Endothelial cell of umbilical vein (primary cell): ENCODE results near the gene GADD45G. TPM values are rescaled to one million over a fixed set of nuclear protein-coding genes. Genes with fewer than 3 reads are reported as not detected.
A peak's percentile ranks its signal among the peaks of the same experiment; 100 is the strongest.

Experiments used
- BruUV-seq: library from RNA; stranded (reverse); fragments of 400-500 nt; replicated peaks from 2 replicates; lab custom pipeline; 2021; lab: Mats Ljungman, UMichigan
- CTCF ChIA-PET: fragments of 300-600, 350-600 bp; sonication (Branson Sonifier 250); formaldehyde crosslinking; loops from one replicate; lab custom pipeline; 2021; ENCODE audit warnings: antibody characterized with exemption, inconsistent platforms; lab: Charles Lee
- POLR2A ChIA-PET: fragments of 300-600, 350-600 bp; sonication (Branson Sonifier 250); formaldehyde crosslinking; loops from one replicate; lab custom pipeline; 2021; ENCODE audit warnings: antibody characterized with exemption, inconsistent platforms; lab: Charles Lee
- DNase-seq: peaks from one replicate; pipeline ENCODE4 v3.0.0-alpha.2; 2011; ENCODE audit warnings: low read depth, low spot score
- FAIRE-seq: peaks from 2 replicates; lab custom pipeline; 2011; peaks lifted over from hg19 to GRCh38; lab: Jason Lieb, UNC
- H2AFZ ChIP-seq: 2 replicates; pipeline ENCODE4 v1.6.0; 2012; ENCODE audit warnings: low read depth, low read length, control low read depth, inconsistent platforms
- H3K27ac ChIP-seq: 2 replicates; pipeline ENCODE4 v1.5.1; 2011; ENCODE audit warnings: low read depth, mild to moderate bottlenecking, control low read depth, low read length, moderate library complexity; ENCODE audit not compliant: insufficient read depth
- H3K27me3 ChIP-seq, 2 experiments: 2 replicates each; pipeline versions ENCODE4 v1.6.0 to v1.6.1; 2011; ENCODE audit warnings: low read length in 2 of 2, mixed read lengths in 1 of 2; ENCODE audit not compliant: control insufficient read depth in 2 of 2, insufficient read depth in 2 of 2
- H3K36me3 ChIP-seq, 2 experiments: 2 replicates in 1 of 2; 3 replicates in 1 of 2; pipeline ENCODE4 v1.5.1; 2011; ENCODE audit warnings: low read length in 2 of 2, mild to moderate bottlenecking in 1 of 2, moderate library complexity in 1 of 2; ENCODE audit not compliant: control insufficient read depth in 2 of 2, insufficient read depth in 2 of 2; ENCODE audit errors: extremely low read depth in 1 of 2
- H3K4me1 ChIP-seq: 3 replicates; pipeline ENCODE4 v1.5.1; 2011; ENCODE audit warnings: mild to moderate bottlenecking, low read length; ENCODE audit not compliant: control insufficient read depth, insufficient read depth; ENCODE audit errors: extremely low read depth
- H3K4me2 ChIP-seq: 2 replicates; pipeline ENCODE4 v1.6.1; 2011; ENCODE audit warnings: low read length, control low read depth, mixed read lengths; ENCODE audit not compliant: insufficient read depth
- H3K4me3 ChIP-seq, 3 experiments: fragments of 200-600 bp in 1 of 3; sonication (generic), shearing (Covaris generic) in 1 of 3; replicated peaks in 1 of 3; 2 replicates each; pipeline ENCODE4 v1.5.1; 2011 to 2016; ENCODE audit warnings: control low read depth in 3 of 3, low read length in 3 of 3, mild to moderate bottlenecking in 2 of 3, inconsistent platforms in 1 of 3, low read depth in 1 of 3, moderate library complexity in 1 of 3; ENCODE audit not compliant: insufficient read depth in 1 of 3
- H3K79me2 ChIP-seq: 2 replicates; pipeline ENCODE4 v1.6.0; 2012; ENCODE audit warnings: low read length, inconsistent platforms; ENCODE audit not compliant: control insufficient read depth, insufficient read depth
- H3K9ac ChIP-seq: replicated peaks from 2 replicates; pipeline ENCODE3; 2011; ENCODE audit warnings: low read length, control low read depth; ENCODE audit not compliant: insufficient read depth; ENCODE audit errors: extremely low read depth
- H3K9me1 ChIP-seq: replicated peaks from 3 replicates; pipeline ENCODE4 v1.6.0; 2011; ENCODE audit warnings: mild to moderate bottlenecking, low read length; ENCODE audit not compliant: control insufficient read depth, insufficient read depth; ENCODE audit errors: extremely low read depth
- H3K9me3 ChIP-seq: replicated peaks from 2 replicates; pipeline ENCODE4 v1.5.1; 2012; ENCODE audit warnings: low read length, inconsistent platforms; ENCODE audit not compliant: control insufficient read depth, insufficient read depth
- H4K20me1 ChIP-seq: replicated peaks from 2 replicates; pipeline ENCODE3; 2011; ENCODE audit warnings: mild to moderate bottlenecking, low read length; ENCODE audit not compliant: control insufficient read depth, insufficient read depth; ENCODE audit errors: extremely low read depth
- CTCF ChIP-seq, 2 donors: IDR thresholded peaks; 1 replicate in 1 of 2; 2 replicates in 1 of 2; pipeline ENCODE4 v1.5.1; 2011; ENCODE audit warnings: low read length in 2 of 2, mild to moderate bottlenecking in 2 of 2, moderate library complexity in 2 of 2, control low read depth in 1 of 2, inconsistent platforms in 1 of 2, low read depth in 1 of 2; ENCODE audit not compliant: insufficient read depth in 1 of 2; ENCODE audit errors: extremely low read depth in 1 of 2
- EZH2 ChIP-seq: IDR thresholded peaks from 2 replicates; pipeline ENCODE4 v1.6.1; 2012; ENCODE audit warnings: borderline replicate concordance, low read depth, mild to moderate bottlenecking, moderate library complexity, low read length, inconsistent platforms; ENCODE audit not compliant: severe bottlenecking
- FOS ChIP-seq: IDR thresholded peaks from 2 replicates; pipeline ENCODE4 v1.6.1; 2011; ENCODE audit warnings: mild to moderate bottlenecking, low read length, moderate library complexity, borderline replicate concordance; ENCODE audit not compliant: insufficient read depth
- GATA2 ChIP-seq: IDR thresholded peaks from 2 replicates; pipeline ENCODE4 v1.7.0; 2011; ENCODE audit warnings: low read depth, mild to moderate bottlenecking, moderate library complexity, mixed read lengths, low read length; ENCODE audit not compliant: insufficient read length, insufficient read depth
- JUN ChIP-seq: IDR thresholded peaks from 2 replicates; pipeline ENCODE4 v1.6.1; 2011; ENCODE audit warnings: borderline replicate concordance, low read depth; ENCODE audit not compliant: insufficient read length, insufficient read depth
- MAX ChIP-seq: IDR thresholded peaks from 2 replicates; pipeline ENCODE4 v1.6.1; 2011; ENCODE audit not compliant: insufficient read depth, insufficient read length
- MYC ChIP-seq: IDR thresholded peaks from one replicate; pipeline ENCODE4 v1.6.1; 2011; ENCODE audit warnings: mild to moderate bottlenecking, low read depth, low read length
- POLR2A ChIP-seq: IDR thresholded peaks from 2 replicates; pipeline ENCODE4 v1.6.1; 2012; ENCODE audit warnings: low read depth, mild to moderate bottlenecking, control low read depth, low read length
- POLR2AphosphoS5 ChIP-seq: IDR thresholded peaks from 2 replicates; pipeline ENCODE4 v1.6.1; 2012; ENCODE audit warnings: low read depth, mild to moderate bottlenecking, control low read depth, low read length, moderate library complexity; ENCODE audit not compliant: insufficient read depth
- dilution Hi-C: fragments of 300-500 bp; cut with MboI; formaldehyde crosslinking; loops from one replicate; pipeline ENCODE4 v1.15.0; 2019; ENCODE audit warnings: low sequenced_read_pairs; ENCODE audit not compliant: extremely low pct_ligation_motif_present
- intact Hi-C: fragments of 100-400 bp; cut with micrococcal nuclease; formaldehyde crosslinking; loops from one replicate; pipeline ENCODE4 v1.10.0; 2022
- polyA plus RNA-seq, 4 experiments: library from polyadenylated mRNA; depleted of rRNA in 3 of 4; stranded (reverse) in 3 of 4; unstranded in 1 of 4; fragments of >200 nt; gene quantifications; 2 replicates each; pipeline versions ENCODE4 v1.2.1 to v1.2.3, GENCODE V29; 2011 to 2012; ENCODE audit warnings: missing spikeins in 1 of 4
- total RNA-seq: library from RNA; stranded (reverse); gene quantifications from 2 replicates; pipeline ENCODE4 v1.2.3, GENCODE V29; 2021

The GADD45G gene
- total and polyA plus RNA-seq, 2 donors (not counting 3 experiments of a cell fraction or from before 2014, with no cell fraction given): 0.44 to 0.64 TPM

- ChIA-PET CTCF (interaction anchor here (0.6 to 8.1 kb wide), 27 partner anchors 9 to 1857 kb away, joined by 3 to 373 read pairs (median 6); no protein-coding TSS in a partner anchor), POLR2A (interaction anchor here (1.0 kb wide), 1 partner anchor 498 kb away, joined by 3 read pairs; no protein-coding TSS in a partner anchor)
- H3K4me2 ChIP-seq: peak overlapping the region; percentile 56
- no peak overlapping the region for H3K9ac ChIP-seq
- FAIRE-seq: peak; percentile 54
- intact Hi-C loops (loop anchor here (1.0 to 2.0 kb wide), 7 partner anchors 59 to 1267 kb away; no protein-coding TSS in a partner anchor), dilution Hi-C loops (no loop called here)
- peak overlapping the region; percentile 20 for H2AFZ ChIP-seq
- peaks cover 34% of the 10 kb centered on the region for H3K4me1 ChIP-seq
- DNase-seq: peak; percentile 32
- no peaks in the 10 kb centered on the region for H3K9me3 ChIP-seq
- no peaks in the 10 kb centered on the region for H3K36me3 ChIP-seq
- TF ChIP-seq MYC (no peak), POLR2A (no peak), POLR2AphosphoS5 (no peak), MAX (no peak), GATA2 (no peak), JUN (no peak), CTCF (IDR thresholded peaks at IDR 0.05; ENCODE audit: extremely low read depth in 1 of 2, insufficient read depth in 1 of 2, low read depth in 1 of 2, low read length in 2 of 2) (peak in 1 of 2 donors; percentile 32), FOS (no peak), EZH2 (peak; percentile 60)
- H3K27me3 ChIP-seq: peaks cover 9 to 12% of the 10 kb centered on the region in 2 experiments
- BruUV-seq: no TSS peak
- no peaks in the 10 kb centered on the region for H3K9me1 ChIP-seq
- no peaks in the 10 kb centered on the region for H3K79me2 ChIP-seq
- no peak overlapping the region for H3K27ac ChIP-seq
- H4K20me1 ChIP-seq: no peaks in the 10 kb centered on the region
- H3K4me3 ChIP-seq: peak overlapping the region in 1 of 3 experiments; percentile 12
These were observed 796 bp upstream of the GADD45G start for GRCh38 chr9:89603767-89604665.
